Renal cortex interstitium (tissue), 11 donors: ENCODE measurements around the gene ACOT7. TPM values are rescaled to one million over a fixed set of nuclear protein-coding genes. Genes with fewer than 3 reads are reported as not detected.
"Not testable (repeated sequence)": the region's sequence is repeated elsewhere in the genome, so short reads cannot be mapped to it uniquely, and the experiment has no call there.

ENCODE experiments used
- DNase-seq, 11 donors: peaks; one replicate each; pipeline ENCODE4 v3.0.0-alpha.2; 2013; ENCODE audit warnings: low read depth in 9 of 11, low spot score in 4 of 11; ENCODE audit errors: extremely low read depth in 1 of 11
- polyA plus RNA-seq, 3 donors: library from polyadenylated mRNA; unstranded; fragments of 120-200 nt; gene quantifications; one replicate each; pipeline ENCODE4 v1.2.1, GENCODE V29; 2013; ENCODE audit not compliant: insufficient read length in 3 of 3

ACOT7 gene
- polyA plus RNA-seq, 3 donors: 24.7 to 36.6 (median 34.0) TPM

DNA sequence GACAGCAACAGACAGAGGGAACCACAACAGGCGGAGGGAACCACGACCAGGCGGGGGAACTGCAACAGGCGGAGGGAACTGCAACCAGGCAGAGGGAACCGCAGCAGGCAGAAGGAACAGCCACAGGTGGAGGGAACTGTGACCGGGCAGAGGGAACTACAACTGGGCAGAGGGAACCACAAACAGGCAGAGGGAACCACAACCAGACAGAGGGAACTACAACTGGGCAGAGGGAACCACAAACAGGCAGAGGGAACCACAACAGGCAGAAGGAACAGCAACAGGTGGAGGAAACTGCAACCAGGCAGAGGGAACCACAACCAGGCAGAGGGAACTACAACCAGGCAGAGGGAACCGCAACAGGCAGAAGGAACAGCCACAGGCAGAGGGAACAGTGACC, 85.9 kb downstream of the ACOT7 start:
- not testable (repeated sequence) for DNase-seq

- no peak for DNase-seq
These were observed 86.5 kb downstream of the ACOT7 start for GRCh38 chr1:6307099-6307498.

GRCh38 chr1:6303397-6304012, 90.1 kb downstream of the ACOT7 start:
- no peak for DNase-seq

DNA sequence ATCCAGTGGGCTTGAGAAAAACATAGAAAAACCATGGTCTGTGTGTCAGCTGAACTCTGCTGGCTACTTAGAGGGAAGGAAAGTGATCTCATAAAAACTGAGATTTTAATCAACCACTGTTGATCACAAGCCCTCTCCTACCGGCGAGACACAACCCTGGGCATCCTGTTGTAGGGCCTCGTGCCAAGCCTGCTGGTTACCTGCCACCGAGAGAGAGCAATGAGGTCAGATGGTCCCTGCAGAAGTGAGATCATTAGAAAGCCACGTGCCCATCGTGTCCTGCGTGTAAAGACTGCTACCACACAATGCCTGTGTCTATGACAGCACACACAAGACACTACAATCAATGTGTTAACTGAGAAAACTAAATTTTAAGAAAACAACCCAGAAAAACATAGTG, 91.0 kb downstream of the ACOT7 start:
- DNase-seq: no peak

DNA sequence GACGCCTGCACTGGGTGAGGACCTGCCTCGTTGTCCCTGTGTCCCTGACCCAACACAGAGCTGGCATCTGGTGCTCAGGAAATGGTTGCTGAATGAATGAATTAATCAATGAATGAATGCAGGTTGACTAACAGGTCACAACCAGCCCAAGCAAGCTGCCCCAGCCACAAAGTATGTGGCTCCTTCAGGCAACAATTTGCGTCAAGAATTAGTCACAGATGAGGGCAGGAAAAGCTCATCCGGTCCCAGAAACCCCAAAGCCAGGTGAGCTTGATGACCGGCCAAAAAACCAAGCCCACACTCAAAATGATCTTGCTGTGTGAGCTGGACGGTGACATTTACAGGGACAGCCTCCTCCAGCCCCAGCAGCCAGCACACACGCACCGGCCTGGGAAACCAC, 92.0 kb downstream of the ACOT7 start:
- no peak for DNase-seq

- DNase-seq: no peak
These were observed 93.1 kb downstream of the ACOT7 start for GRCh38 chr1:6300342-6301048.

DNA sequence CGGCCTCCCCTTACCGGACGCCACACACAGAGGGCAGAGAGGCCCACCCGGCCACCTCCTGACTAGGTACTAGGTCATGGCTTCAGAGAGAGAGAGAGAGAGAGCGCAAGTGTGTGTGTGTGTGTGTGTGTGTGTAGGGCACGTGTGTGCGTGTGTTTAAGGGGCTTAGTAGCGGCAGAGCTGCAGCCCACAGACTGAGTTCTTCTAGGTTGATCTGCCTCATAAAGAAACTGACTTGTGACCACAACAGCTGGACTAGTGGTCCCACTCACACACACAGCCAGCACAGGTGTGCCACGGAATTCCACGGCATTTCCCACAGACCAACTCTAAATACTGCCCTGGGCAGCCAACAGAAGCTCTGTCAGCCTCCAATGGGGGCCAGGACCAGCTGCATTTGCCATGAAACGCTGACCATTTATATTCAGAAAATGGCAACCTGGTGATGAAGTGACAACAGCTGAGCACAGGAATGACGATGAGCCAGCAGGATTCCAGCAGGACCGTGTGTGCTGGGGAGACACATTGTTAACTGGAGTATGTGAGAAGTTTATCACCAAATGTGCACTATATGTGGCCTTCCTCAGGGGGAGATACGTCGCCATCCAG, 93.9 kb downstream of the ACOT7 start:
- no peak for DNase-seq

GRCh38 chr1:6298940-6299465, 94.6 kb downstream of the ACOT7 start:
- DNase-seq: no peak

- no peak for DNase-seq
These were observed 95.0 kb downstream of the ACOT7 start for GRCh38 chr1:6298530-6298929.

DNA sequence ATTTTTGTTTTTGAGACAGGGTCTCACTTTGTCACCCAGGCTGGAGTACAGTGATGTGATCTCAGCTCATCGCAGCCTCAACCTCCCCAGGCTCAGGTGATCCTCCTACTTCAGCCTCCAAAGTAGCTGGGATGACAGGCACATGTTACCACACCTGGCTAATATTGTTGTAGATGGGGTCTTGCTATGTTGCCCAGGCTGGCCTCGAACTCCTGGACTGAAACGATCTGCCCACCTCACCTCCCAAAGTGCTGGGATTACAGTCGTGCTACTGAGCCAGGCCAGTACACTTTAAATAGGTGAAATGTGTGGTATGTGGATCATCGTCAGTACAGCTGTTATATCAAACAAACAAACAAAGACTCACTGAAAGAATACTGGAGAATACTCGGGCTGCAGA, 97.7 kb downstream of the ACOT7 start:
- DNase-seq: no peak

DNA sequence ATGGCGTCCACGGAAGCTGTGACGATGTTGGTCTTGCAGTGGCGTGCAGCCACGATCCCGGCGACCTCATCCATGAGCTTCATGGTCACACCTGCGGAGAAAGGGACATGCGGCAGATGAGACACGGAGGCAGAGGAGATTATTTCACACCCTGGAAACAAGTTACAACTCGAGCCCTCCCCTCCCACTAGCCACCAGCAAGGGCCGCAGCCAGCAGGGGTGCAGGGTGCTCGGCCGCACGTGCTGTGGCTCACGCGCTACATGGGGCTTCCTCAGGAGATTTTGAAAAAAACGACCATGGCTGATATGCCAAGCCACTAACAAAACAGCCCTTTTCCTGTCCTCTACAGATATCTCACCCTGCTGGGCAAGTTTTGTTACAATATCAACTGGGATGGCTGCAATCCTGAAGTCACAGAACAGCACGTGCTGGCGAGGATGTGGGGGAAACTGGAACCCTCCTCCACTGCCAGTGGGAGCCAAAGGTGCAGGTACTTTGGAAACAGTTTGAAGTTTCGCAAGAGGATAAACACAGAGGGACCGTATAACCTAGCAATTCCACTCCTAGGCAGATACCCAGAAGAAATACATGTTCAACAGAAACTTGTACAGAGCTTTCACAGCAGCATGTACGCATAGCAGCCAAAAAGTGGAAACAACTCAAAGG, 98.5 kb downstream of the ACOT7 start:
- DNase-seq: no peak

GRCh38 chr1:6294080-6294889, 99.3 kb downstream of the ACOT7 start:
- DNase-seq: no peak

GRCh38 chr1:6292102-6292501, 101.5 kb downstream of the ACOT7 start:
- no peak for DNase-seq

DNA sequence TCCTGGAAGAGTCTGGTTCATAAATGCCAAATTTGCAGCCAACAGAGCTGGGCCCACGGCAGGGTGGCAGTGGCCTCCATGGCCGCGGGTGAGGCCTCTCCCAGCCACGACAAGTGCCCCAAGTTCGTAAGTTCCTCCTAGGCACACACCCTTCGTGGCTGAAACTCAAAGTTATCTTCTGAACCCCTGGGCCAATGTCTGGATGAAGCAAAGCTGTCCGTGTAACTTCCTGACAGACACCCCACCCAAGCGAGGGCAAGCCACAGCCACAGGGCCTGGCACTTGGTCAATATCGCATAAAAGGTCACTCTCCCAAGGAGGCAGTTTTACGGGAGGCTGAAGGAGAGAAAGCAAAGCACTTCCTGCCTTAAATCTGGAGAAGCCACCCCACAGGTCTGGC, 104.9 kb downstream of the ACOT7 start:
- no peak for DNase-seq

GRCh38 chr1:6288026-6288425, 105.5 kb downstream of the ACOT7 start:
- DNase-seq: no peak

GRCh38 chr1:6287431-6287886, 106.1 kb downstream of the ACOT7 start:
- DNase-seq: no peak

DNA sequence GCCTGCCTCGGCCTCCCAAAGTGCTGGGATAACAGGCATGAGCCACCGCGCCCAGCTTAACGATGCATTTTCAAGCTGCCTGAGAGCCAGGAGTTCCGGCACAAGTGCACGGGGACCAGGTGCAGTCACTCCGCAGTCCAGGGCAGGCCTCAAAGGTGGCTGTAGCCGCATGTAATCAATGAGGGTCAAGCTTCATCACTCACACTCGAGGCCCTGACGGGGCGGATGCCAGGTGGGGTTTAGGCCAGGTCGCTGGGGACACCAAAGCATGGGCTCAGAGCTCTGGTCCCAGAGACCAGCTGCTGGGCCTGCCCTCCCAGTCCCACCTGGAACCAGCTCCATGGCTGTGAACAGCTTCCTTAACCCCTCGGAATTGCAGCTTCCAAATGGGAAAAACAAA, 106.5 kb downstream of the ACOT7 start:
- no peak for DNase-seq

DNA sequence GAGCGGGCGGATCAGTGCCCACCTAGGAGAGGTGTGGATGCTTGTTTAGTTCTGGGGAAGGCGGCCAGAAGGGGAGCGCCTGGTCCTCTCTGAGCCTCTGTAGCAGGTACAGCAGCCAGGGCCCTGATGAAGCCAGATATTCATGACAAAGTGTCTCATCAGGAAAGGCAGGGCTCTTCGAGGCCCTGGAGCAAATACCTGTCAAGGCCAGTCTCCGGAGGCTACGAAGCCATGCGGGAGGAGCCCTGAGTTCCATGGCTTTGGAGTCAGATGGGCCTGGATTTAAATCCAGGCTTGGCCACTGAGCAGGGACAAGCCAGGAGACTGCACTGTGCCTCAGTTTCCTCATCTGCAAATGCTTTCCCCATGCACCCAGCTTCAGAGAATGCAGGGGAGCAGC, 107.3 kb downstream of the ACOT7 start:
- DNase-seq: no peak

GRCh38 chr1:6285336-6285735, 108.2 kb downstream of the ACOT7 start:
- DNase-seq: no peak
